GM19043 (cell line): ENCODE data around the gene DDX6.
"Not testable (repeated sequence)": the region's sequence is repeated elsewhere in the genome, so short reads cannot be mapped to it uniquely, and the experiment has no call there.

Experiments used
- ATAC-seq: cut with Tn5 transposase; IDR thresholded peaks from one replicate; pipeline ENCODE4 v1.9.1; 2021; ENCODE audit warnings: low read depth; ENCODE audit not compliant: unreplicated experiment

Gene DDX6, protein sequence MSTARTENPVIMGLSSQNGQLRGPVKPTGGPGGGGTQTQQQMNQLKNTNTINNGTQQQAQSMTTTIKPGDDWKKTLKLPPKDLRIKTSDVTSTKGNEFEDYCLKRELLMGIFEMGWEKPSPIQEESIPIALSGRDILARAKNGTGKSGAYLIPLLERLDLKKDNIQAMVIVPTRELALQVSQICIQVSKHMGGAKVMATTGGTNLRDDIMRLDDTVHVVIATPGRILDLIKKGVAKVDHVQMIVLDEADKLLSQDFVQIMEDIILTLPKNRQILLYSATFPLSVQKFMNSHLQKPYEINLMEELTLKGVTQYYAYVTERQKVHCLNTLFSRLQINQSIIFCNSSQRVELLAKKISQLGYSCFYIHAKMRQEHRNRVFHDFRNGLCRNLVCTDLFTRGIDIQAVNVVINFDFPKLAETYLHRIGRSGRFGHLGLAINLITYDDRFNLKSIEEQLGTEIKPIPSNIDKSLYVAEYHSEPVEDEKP

DNA sequence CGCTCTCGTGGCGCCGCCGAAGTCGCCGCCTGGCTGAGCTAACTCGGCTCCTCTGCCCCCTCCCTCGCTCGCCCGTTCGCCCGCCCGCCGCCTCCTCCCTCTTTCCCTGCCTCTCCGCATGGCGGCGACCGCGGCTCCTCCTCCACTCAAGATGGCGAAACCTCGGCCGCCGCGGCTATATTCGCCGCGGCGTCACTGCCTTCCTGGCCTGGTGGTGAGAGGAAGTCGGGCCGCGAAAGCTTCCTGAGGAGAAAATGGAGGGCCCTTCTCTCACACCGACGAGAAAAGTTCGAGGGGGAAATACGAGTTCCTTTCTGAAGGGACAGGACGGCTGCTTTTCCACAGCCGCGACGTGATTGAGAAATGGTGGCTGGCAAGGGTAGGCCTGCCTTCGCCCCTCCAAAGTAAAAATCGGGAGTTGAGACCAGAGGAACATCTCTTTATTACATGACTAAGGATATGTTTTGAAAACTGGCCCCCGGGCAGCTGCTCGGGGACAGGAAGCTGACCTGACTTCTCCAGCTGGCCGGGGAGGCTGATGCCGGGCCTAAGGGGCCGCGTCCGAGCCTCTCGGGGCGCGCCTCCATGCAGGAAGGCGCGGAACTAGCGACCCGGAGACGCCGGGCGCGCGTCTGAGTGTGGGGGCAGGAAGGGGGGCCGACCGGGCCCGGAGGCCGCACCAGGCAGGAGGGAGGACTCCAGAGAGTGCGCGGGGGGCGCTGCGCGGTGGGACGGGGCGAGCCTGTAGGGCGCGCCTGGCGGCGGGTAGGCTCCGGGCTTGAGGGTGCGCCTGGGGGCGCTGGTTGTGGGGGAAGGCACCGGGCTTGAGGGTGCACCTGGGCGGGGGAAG lies at the start of gene DDX6:
DDX6 (minus strand) TSS at position 54 of the 850 bp plus-strand sequence. CDS start 4,913 bp downstream, outside the sequence.
- peak; percentile 32 for ATAC-seq

DNA sequence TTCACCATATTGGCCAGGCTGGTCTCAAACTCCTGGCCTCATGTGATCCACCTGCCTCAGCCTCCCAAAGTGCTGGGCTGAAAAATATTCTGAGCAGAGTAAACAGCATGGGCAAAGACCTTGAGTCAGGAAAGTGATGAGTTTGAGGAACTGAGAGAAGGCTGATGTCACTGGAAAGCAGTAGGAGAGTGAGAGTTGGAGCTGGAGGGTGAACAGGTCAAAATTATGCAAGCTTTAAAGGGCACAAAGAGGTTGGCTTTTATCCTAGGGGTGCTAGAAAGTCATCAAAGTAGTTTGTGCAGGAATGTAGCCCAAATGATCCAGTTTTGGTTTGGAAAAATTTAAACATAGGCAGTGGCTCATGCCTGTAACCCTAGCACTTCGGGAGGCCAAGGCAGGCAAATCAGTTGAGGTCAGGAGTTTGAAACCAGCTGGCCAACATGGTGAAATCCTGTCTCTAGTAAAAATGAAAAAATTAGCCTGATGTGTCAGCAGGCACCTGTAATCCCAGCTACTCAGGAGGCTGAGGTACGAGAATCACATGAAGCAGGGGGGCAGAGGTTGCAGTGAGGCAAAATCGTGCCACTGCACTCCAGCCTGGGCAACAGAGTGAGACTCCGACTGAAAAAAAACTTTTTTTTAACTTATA lies 48.1 kb upstream of the DDX6 start:
- ATAC-seq, result peak; percentile 77

DNA sequence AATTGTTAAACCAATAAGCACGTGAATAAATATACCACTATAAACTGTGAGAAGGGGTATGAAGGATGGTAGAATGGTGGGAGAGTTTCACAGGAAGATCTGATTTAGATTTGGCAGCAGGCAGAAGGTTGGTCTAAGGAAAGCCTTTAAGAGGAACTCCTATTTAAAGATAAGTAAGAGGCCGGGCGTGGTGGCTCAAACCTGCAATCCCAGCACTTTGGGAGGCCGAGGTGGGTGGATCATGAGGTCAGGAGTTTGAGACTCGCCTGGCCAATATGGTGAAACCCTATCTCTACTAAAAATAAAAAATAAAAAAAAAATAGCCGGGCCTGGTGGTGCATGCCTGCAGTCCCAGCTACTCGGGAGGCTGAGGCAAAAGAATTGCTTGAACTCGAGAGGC lies 46.9 kb upstream of the DDX6 start:
- no peak for ATAC-seq

DNA sequence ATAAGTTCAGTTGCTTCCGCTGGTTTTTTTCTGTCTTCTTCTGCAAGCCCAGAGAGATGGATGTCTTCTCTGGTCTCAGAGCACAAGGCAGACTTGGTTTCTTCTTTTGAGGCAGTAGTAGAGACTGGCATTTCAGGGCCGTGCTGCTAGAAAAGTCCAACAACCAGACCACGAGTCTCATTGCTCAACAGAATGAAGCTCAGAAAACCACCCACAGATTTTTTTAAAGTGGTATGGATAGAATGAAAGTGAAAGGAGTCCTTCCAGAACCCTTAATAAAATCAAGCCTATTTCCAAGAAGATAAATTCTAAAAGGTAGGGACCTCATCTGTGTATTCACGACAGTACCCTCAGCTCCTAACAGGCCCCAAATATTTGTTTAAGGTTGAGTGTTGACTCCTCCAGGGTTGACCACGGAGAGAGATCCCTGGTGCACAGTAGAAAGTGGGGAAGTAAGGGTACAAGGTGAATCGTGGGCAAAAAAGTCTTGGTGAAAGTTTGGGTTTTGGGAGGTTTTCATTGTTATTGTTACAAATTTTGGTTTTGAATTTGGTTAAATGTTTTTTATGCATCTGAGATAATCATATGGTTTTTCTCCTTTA lies 43.6 kb upstream of the DDX6 start:
- ATAC-seq, result no peak

DNA sequence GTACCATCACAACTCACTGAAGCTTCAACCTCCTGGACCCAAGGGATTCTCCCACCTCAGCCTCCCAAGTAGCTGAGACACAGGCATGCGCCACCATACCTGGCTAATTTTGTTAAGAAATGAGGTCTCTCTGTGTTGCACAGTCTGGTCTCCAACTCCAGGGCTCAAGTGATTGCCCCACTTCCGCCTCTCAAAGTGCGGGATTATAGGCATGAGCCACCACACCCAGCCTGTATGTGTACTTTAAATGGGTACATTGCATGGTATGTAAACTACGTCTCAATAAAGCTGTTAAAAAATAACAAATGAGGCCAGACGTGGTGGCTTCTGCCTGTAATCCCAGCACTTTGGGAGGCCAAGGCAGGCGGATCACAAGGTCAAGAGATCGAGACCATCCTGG lies 36.2 kb upstream of the DDX6 start:
- no peak for ATAC-seq

DNA sequence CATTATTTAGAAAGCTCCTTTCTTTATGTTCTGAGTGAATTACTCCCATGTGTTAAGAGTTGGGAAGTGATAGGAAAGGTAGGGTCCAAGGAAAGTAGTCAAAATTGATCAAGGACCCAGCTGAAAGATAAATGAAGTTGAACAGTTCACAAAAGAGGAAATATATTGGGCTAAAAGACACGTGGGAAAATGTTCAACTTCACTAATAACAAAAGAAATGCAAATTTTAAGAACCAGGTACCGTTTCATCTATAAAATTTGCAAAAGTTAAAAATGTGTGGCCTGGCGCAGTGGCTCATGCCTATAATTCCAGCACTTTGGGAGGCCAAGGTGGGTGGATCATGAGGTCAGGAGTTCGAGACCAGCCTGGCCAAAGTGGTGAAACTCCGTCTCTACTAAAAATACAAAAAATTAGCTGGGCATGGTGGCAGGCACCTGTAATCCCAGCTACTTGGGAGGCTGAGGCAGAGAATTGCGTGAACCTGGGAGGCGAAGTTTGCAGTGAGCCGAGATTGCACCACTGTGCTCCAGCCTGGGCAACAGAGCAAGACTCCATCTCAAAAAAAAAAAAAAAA lies 32.1 kb upstream of the DDX6 start:
- ATAC-seq, result not testable (repeated sequence)

DNA sequence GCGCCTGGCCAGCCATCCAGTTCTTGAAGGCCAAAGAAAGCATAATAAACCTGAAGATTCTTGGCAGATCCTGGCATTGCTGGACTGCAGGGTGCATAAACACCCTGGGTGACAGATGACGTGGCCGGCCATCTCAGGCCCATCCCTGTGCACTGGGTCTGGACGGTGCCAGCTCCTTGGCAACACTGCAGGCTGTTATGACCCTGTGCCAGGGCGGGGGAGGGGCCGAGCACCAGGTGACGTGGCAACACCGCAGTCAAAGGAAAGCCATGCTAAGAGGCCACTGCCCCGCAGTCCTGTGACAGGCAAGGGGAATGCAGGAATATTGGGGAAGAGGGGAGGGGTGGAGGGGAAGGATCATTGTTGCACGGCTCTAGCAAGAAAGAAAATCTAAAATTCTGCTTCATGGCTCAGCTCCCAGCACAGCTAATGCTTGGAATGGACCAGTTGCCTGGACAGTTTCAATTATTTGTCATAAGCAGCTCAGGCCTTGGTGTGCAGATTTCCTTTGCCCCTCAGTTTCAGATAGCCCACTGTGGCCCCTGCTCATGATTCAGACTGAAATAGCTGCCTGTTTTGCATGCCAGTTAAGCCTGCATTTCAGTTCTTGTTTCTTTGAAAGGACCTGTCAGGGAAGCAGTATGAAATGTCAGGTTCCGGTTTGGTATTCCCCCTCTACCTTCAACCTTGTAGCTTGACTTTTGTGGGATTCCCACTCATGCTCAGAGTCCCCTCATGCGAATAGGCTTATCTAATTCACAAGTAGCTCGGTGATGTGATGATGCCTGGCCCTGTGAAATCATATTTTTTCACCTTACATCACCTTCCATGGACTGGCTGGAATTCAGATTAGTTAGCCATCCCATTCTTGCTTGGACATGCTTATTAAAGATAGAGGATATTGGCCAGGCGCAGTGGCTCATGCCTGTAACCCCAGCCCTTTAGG lies 29.7 kb upstream of the DDX6 start:
- peak; percentile 92 for ATAC-seq

DNA sequence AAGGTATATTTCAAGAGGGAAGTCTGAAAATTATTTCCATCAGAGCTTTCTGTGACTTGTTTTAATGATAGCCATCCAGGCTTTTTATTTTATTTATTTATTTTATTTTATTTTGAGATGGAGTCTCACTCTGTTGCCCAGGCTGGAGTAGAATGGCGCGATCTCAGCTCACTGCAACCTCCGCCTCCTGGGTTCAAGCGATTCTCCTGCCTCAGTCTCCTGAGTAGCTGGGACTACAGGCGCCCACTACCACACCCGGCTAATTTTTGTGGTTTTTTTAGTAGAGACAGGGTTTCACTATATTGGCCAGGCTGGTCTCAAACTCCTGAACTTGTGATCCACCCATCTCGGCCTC lies 29.0 kb upstream of the DDX6 start:
- not testable (repeated sequence) for ATAC-seq

DNA sequence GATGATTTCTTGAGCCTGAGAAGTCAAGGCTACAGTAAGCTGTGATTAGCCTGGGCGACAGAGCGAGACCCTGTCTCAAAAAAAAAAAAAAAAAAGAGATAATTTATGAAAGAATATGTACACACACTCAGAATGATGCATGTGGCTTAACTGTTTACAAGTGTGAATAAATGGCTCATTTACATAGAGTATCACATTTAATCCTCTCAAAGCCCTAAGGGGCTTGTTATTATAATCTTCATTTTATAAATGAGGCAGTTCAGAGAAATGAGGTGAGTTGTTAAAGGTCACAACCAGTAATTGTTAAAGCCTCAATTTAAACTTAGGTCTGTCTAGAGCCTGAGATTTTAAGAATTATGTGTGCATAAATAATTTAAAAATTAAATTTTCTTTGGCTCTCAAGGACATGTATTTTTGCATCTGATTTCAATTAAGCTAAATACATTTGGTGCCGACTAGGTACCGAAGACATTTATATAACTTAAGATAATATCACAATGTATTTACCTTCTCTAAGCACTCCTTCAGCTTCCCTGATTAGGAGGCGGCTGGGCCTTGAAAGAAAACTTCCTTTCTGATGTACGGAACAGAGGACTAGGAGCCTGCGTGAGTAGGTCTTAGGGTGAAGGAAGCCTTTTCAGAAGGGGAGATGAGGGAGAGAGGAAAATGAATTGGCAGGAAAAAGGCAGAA lies 28.5 kb upstream of the DDX6 start:
- ATAC-seq, result no peak

DNA sequence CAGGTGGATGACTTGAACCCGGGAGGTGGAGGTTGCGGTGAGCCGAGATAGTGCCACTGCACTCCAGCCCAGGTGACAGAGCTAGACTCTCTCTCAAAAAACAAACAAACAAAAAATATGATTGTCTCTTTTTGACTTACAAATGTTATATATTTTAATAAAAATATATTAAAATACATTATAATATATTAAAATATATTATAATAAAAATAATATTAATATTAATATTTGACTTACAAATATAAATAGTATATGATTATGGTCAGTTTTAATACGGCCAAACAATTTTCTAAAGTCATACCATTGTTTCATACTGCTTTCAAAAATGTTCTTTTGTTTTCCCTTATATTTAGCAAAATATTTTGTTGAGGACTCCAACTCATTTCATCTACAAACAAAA lies 27.2 kb upstream of the DDX6 start:
- no peak for ATAC-seq

DNA sequence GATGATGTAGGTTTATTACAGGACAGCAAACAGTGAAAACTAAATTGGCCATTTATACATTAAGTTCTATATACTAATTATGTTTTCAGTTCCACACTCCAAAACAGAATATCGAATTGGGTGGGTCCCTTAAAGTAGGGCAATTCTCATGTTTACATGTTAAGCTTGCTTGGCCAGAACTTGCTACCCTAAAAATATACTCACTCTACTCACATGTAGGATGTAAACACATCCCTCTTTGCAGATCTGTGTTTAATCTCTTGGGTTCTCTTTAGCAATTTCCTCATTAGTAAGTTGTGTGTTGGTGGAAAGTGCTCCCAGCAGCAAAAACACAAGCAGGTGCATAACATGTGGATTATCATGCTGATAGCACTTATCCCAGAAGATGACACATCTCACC lies 22.6 kb upstream of the DDX6 start:
- no peak for ATAC-seq

DNA sequence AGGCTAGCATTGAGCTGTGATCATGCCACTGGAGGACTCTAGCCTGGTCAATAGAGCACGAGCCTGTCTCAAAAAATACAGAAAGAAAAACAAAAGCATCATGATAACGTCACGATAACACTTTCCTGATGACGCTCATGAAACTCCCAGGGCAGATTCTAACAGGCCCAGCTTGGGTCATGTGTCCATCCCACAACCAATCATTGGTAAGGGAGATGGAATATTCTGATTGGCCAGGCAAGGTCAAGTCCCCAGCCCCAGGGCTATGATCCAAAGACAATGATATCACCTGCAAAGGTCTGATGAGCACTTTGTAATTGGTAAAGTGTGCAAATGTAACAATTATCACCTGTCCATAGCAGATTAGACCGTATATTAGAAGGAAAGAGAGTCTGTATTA lies 21.5 kb upstream of the DDX6 start:
- ATAC-seq, result no peak

DNA sequence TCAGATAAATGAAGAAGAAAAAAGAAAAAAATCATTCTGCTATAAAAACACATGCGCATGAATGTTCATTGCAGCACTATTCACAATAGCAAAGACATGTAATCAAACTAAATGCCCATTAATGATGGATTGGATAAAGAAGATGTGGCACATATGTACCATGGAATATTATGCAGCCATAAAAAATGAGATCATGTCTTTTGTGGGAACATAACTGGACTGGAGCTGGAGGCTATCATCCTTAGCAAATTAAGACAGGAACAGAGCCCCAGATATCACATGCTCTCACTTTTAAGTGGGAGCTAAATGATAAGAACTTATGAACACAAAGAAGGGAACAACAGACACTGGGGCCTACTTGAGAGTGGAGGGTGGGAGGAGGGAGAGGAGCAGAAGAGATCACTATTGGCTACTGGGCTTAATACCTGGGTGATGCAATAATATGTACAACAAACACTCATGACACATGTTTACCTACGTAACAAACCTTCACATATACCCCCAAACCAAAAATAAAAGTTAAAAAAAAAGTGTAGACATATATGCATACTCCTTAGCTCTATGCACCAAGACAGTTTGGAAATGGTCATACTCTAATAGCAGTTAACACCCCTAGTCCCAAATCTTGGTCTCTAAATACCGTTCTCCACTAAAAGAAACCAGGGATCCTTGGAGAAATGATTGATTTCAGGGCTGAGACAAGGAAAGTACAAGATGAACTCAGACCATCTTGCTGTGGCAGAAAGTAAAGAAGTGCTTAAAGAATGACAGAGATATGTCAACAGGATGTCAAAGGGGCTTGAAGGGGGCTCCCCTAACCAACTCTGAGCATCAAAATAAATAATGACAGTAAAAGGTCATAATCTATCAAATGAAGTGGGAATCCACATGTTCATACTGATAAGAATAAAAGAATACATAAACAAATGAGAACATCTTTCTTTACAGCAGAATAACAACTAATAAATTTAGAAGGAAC lies 17.1 kb upstream of the DDX6 start:
- ATAC-seq, result no peak

DNA sequence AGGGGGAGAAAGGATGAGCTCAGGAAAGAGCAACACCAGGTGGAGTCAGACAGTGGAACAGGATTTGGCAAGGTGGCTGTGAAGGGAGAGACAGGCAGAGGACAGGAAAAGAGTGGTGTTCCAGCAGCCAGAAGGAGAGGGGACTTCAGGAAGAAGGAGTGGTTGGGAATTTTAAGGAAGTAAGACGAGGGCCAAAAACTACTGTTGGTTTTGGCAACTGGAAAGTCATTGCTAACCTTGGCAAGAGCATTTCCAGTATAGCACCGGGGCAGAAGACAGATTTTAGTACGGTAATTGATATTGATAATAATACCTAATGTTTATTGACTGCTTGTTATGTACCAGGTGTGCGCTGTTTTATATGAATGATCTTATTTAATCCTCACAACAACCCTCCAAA lies 15.4 kb upstream of the DDX6 start:
- ATAC-seq, result no peak

DNA sequence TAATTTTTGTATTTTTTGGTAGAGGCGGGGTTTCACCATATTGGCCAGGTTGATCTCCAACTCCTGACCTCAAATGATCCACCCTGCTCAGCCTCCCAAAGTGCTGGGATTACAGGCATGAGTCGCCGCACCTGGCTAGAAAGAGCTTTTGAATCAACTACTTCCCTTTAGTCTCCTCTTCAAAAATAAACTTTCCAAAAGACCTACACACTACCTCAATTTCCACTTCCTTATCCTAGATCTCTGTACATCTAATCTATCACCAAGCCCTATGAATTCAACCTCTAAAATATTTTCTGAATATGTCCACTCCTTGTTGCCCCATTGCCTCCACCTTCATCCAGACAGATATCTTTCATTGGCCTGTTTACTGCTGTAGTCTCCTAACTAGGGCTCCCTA lies 13.1 kb upstream of the DDX6 start:
- ATAC-seq, result no peak

DNA sequence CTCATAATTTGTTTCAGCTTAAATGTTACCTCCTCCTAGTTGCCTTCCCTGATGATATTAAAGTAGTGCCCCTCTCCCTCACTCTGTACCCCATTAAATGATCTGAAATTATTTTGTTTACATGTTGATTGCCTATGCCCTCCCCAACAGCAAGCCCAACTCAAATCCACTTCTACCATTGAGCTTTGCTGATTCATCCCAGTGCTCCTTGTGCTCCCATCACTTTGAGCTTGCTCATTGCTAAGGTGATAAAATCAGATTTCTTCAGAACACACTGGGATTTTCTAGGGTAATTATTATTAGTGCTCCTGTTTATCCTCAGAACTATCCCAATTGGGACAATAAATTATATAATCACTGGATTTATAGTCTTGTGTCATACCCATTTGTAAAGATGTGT lies 8.4 kb upstream of the DDX6 start:
- ATAC-seq, result no peak

DNA sequence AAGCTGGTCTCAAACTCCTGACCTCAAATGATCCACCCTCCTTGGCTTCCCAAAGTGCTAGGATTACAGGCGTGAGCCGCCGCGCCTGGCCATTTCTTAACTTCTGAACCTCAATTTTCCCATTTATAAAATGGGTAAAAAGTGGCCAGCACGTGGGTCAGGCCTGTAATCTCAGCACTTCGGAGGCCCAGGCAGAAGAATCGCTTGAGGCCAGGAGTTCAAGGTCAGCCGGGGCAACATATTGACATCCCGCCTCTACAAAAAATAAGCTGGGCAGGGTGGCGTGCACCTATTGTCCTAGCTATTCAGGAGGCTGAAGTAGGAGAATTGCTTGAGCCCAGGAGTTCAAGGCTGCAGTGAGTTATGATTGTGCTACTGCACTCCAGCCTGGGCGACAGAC lies 6.5 kb upstream of the DDX6 start:
- ATAC-seq, result no peak
